Liver (tissue), 9 donors: Measurements from ENCODE around the gene SYNPO. TPM values are rescaled to one million over a fixed set of nuclear protein-coding genes. Genes with fewer than 3 reads are reported as not detected.
A peak's percentile ranks its signal among the peaks of the same experiment; 100 is the strongest.

ENCODE experiments used
- DNase-seq: peaks from one replicate; pipeline ENCODE4 v3.0.0-alpha.2; 2017; ENCODE audit warnings: low spot score
- H3K27ac ChIP-seq, 2 donors: one replicate each; pipeline ENCODE4 v1.7.0; 2013; ENCODE audit warnings: inconsistent platforms in 2 of 2, low read length in 2 of 2, control low read depth in 1 of 2, low read depth in 1 of 2, mild to moderate bottlenecking in 1 of 2
- H3K27me3 ChIP-seq, 4 donors: one replicate each; pipeline versions ENCODE4 v1.6.1 to v1.7.0; 2013; ENCODE audit warnings: low read length in 3 of 4, inconsistent platforms in 1 of 4, mild to moderate bottlenecking in 1 of 4, moderate library complexity in 1 of 4; ENCODE audit not compliant: control insufficient read depth in 4 of 4, insufficient read depth in 4 of 4
- H3K36me3 ChIP-seq, 4 donors: one replicate each; pipeline versions ENCODE4 v1.6.1 to v1.7.0; 2013; ENCODE audit warnings: low read length in 3 of 4, mild to moderate bottlenecking in 3 of 4, low read depth in 1 of 4, moderate library complexity in 1 of 4; ENCODE audit not compliant: control insufficient read depth in 4 of 4, insufficient read depth in 3 of 4
- H3K4me1 ChIP-seq, 4 donors: one replicate each; pipeline versions ENCODE4 v1.6.1 to v1.7.0; 2013; ENCODE audit warnings: low read length in 3 of 4, mild to moderate bottlenecking in 3 of 4, moderate library complexity in 1 of 4; ENCODE audit not compliant: control insufficient read depth in 4 of 4, insufficient read depth in 4 of 4
- H3K4me3 ChIP-seq, 3 donors: one replicate each; pipeline versions ENCODE4 v1.6.1 to v1.7.0; 2013; ENCODE audit warnings: low read length in 3 of 3, control low read depth in 1 of 3, low read depth in 1 of 3, mild to moderate bottlenecking in 1 of 3
- H3K9ac ChIP-seq, 2 donors: one replicate each; pipeline ENCODE4 v1.7.0; 2013; ENCODE audit warnings: low read length in 2 of 2, mild to moderate bottlenecking in 2 of 2, moderate library complexity in 2 of 2, control low read depth in 1 of 2, low read depth in 1 of 2
- H3K9me3 ChIP-seq, 4 donors: one replicate each; pipeline versions ENCODE4 v1.6.1 to v1.7.0; 2013; ENCODE audit warnings: low read length in 3 of 4; ENCODE audit not compliant: control insufficient read depth in 4 of 4
- EGR1 ChIP-seq, 2 donors: IDR thresholded peaks; 2 replicates each; pipeline ENCODE4 v1.6.1; 2016 to 2018; ENCODE audit warnings: antibody characterized with exemption in 2 of 2, low read depth in 2 of 2
- FOXA2 ChIP-seq: IDR thresholded peaks from 2 replicates; pipeline ENCODE4 v1.6.1; 2016; ENCODE audit warnings: antibody characterized with exemption
- GABPA ChIP-seq, 2 donors: IDR thresholded peaks in 1 of 2; conservative IDR thresholded peaks in 1 of 2; 2 replicates each; pipeline ENCODE4 v1.6.1; 2016; ENCODE audit warnings: antibody characterized with exemption in 2 of 2, mild to moderate bottlenecking in 1 of 2, moderate library complexity in 1 of 2
- HNF4G ChIP-seq: IDR thresholded peaks from 2 replicates; pipeline ENCODE4 v1.6.1; 2016; ENCODE audit warnings: antibody characterized with exemption
- JUND ChIP-seq, 2 donors: IDR thresholded peaks; 2 replicates each; pipeline ENCODE4 v1.6.1; 2016; ENCODE audit warnings: antibody characterized with exemption in 2 of 2
- NR2F2 ChIP-seq: IDR thresholded peaks from 2 replicates; pipeline ENCODE4 v1.6.1; 2016; ENCODE audit warnings: antibody characterized with exemption
- RAD21 ChIP-seq, 2 donors: IDR thresholded peaks; 2 replicates each; pipeline ENCODE4 v1.6.1; 2016; ENCODE audit warnings: antibody characterized with exemption in 2 of 2, mild to moderate bottlenecking in 2 of 2
- TAF1 ChIP-seq: conservative IDR thresholded peaks from 2 replicates; pipeline ENCODE4 v1.6.1; 2016; ENCODE audit warnings: antibody characterized with exemption, mild to moderate bottlenecking
- WGBS: extraction: QIAGEN DNeasy Blood & Tissue Kit; methylation state at CpG from one replicate; pipeline ENCODE4 v1.1.7; 2013; 5-methylcytosine and 5-hydroxymethylcytosine counted together
- polyA plus RNA-seq, 2 donors: library from polyadenylated mRNA; stranded (reverse) in 1 of 2; unstranded in 1 of 2; fragments of 200-250 nt in 1 of 2; fragments of >200 nt in 1 of 2; fragmentation: Nextera tagmentation in 1 of 2; extraction: Ambion mirVana in 1 of 2; gene quantifications; one replicate each; pipeline versions ENCODE4 v1.2.1 to v1.2.3, GENCODE V29; 2013 to 2015
- total RNA-seq, 2 donors: library from RNA; depleted of rRNA; stranded (reverse); fragments of >200 nt; gene quantifications; one replicate each; pipeline ENCODE4 v1.2.3, GENCODE V29; 2014
- TF ChIP-seq, protein P1 (sequence below): fragments of 150-350 bp; IDR thresholded peaks from 2 replicates; pipeline ENCODE4 v1.5.1; 2017; ENCODE audit warnings: improper control_type of control experiment, low read depth, low read length; ENCODE audit not compliant: missing input control
- TF ChIP-seq, protein P2 (sequence below): IDR thresholded peaks from 2 replicates; pipeline ENCODE4 v1.6.1; 2016; ENCODE audit warnings: antibody characterized with exemption
- TF ChIP-seq, protein P3 (sequence below): IDR thresholded peaks from 2 replicates; pipeline ENCODE4 v1.6.1; 2016; ENCODE audit warnings: antibody characterized with exemption
- TF ChIP-seq, protein P4 (sequence below): IDR thresholded peaks from 2 replicates; pipeline ENCODE4 v1.6.1; 2016; ENCODE audit warnings: antibody characterized with exemption
- donor health status: healthy.
- donor health status: healthy.
- donor health status: healthy.
- donor health status: healthy.
- donor health status: healthy.

SYNPO gene
- total and polyA plus RNA-seq, 4 donors, result 1.1 to 36.6 (median 10.7) TPM

DNA sequence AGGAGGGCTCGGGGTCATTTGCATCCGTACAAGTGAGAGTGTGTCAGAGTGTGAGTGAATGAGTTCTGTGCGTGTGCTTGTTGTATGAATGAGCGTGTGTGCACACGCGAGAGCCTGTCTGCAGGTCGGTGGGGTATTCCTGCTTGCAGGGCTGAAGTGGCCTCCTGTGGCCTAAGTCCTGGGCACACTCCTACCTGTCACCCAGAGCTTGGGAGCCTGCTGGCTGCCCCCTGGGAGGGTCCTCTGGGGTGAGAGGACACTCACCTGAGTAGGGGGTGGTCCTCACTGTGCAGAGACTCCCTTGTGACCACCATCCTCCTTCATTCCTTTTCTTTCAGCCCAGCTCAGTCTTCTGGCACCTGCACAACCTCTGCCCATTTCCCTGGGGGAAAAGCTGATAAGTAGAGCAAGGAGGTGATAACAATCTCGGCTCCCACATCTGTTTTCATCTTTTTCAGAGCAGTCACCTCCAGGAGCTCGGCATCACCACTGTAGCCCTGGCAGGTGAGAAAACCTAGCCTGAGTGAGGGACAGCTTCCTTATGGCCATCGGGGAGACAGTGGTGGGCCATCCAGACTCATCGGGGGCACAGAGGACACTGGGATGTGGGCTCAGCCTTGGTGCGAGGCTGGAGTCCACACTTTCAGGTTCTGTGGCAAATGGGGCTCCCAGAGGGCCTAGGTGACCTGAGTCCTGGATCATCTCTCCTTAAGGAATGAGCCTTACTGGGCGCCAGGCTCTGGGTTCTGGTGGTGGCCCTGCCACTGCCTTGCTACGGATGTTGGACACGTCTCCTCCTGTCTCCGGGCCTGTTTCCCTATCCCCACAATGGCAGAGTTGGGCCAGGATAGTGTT is 38.7 kb upstream of the SYNPO start:
- DNase-seq, result no peak
- TF ChIP-seq, protein P1, sequence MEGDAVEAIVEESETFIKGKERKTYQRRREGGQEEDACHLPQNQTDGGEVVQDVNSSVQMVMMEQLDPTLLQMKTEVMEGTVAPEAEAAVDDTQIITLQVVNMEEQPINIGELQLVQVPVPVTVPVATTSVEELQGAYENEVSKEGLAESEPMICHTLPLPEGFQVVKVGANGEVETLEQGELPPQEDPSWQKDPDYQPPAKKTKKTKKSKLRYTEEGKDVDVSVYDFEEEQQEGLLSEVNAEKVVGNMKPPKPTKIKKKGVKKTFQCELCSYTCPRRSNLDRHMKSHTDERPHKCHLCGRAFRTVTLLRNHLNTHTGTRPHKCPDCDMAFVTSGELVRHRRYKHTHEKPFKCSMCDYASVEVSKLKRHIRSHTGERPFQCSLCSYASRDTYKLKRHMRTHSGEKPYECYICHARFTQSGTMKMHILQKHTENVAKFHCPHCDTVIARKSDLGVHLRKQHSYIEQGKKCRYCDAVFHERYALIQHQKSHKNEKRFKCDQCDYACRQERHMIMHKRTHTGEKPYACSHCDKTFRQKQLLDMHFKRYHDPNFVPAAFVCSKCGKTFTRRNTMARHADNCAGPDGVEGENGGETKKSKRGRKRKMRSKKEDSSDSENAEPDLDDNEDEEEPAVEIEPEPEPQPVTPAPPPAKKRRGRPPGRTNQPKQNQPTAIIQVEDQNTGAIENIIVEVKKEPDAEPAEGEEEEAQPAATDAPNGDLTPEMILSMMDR, result no peak
- TF ChIP-seq FOXA2, result no peak
- Histone ChIP-seq H3K27me3 (no peaks in the 10 kb centered on the region), H3K9ac (no peak overlapping the region), H3K9me3 (no peaks in the 10 kb centered on the region), H3K27ac (no peak overlapping the region), H3K4me1 (peaks cover 0 to 14% (median 9%) of the 10 kb centered on the region in 4 donors), H3K4me3 (no peak overlapping the region), H3K36me3 (no peaks in the 10 kb centered on the region)
- WGBS, result 89% methylated on average over 16 of the region's 16 CpGs

DNA sequence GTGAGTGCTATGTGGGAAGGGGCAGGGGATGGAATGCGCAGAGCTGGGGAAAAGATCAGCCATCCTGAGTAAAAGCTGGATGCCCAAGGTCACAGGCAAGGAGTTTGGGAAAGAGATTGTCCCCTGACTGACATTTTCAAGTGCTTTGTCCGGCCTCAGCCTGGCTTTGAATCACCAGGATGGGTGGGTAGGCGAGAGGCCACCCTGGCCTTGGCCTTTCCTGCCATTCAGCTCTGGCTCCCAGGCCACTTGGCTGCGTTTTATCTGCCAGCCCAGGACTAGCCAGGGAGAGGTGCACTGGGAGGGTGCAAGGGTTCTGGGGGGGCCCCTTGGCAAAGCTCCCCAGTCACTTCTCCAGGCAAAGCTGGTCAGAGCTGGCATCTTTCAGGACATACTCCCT is 37.4 kb upstream of the SYNPO start:
- peaks cover 0 to 14% (median 9%) of the 10 kb centered on the region in 4 donors for H3K4me1 ChIP-seq
- H3K9ac ChIP-seq, result no peak overlapping the region
- DNase-seq, result no peak
- H3K4me3 ChIP-seq, result no peak overlapping the region
- no peaks in the 10 kb centered on the region for H3K9me3 ChIP-seq
- H3K27me3 ChIP-seq, result no peaks in the 10 kb centered on the region
- no peaks in the 10 kb centered on the region for H3K36me3 ChIP-seq
- no peak overlapping the region for H3K27ac ChIP-seq
- TF ChIP-seq JUND (IDR thresholded peaks at IDR 0.05) (no peak), NR2F2 (peak; percentile 67)
- 88% methylated on average over 4 of the region's 4 CpGs for WGBS

DNA sequence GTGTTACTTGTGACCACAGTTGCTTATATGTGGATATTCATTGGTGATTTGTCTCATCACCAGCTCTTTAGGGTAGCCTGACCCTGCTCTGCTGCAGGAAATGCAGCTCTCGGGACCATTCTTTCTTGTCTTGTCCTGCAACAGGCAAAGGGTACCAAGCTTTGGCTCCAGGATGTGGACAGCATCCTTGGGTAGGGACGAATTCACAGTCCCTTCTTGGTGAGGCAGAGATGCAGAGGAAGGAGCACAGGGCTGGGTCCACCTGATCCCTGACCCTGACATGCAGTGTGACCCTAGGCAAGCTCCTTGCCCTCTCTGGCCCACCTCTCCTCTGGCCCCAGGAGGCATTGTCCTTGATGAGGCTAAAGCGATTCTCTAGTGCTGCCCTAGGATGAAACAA is 37.0 kb upstream of the SYNPO start:
- Histone ChIP-seq H3K27me3 (no peaks in the 10 kb centered on the region), H3K9ac (no peak overlapping the region), H3K4me1 (peaks cover 0 to 14% (median 9%) of the 10 kb centered on the region in 4 donors), H3K4me3 (no peak overlapping the region), H3K27ac (no peak overlapping the region), H3K36me3 (no peaks in the 10 kb centered on the region), H3K9me3 (no peaks in the 10 kb centered on the region)
- WGBS, result 88% methylated on average over 3 of the region's 3 CpGs
- TF ChIP-seq, protein P1, result no peak
- TF ChIP-seq RAD21 (IDR thresholded peaks at IDR 0.05) (no peak), HNF4G (no peak), NR2F2 (no peak), TAF1 (no peak), GABPA (IDR thresholded peaks at IDR 0.05 in 1 of 2, conservative IDR thresholded peaks at IDR 0.05 in 1 of 2) (no peak), EGR1 (IDR thresholded peaks at IDR 0.05; ENCODE audit: low read depth in 2 of 2) (no peak)
- TF ChIP-seq, protein P2, sequence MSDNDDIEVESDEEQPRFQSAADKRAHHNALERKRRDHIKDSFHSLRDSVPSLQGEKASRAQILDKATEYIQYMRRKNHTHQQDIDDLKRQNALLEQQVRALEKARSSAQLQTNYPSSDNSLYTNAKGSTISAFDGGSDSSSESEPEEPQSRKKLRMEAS, result no peak
- TF ChIP-seq, protein P3, sequence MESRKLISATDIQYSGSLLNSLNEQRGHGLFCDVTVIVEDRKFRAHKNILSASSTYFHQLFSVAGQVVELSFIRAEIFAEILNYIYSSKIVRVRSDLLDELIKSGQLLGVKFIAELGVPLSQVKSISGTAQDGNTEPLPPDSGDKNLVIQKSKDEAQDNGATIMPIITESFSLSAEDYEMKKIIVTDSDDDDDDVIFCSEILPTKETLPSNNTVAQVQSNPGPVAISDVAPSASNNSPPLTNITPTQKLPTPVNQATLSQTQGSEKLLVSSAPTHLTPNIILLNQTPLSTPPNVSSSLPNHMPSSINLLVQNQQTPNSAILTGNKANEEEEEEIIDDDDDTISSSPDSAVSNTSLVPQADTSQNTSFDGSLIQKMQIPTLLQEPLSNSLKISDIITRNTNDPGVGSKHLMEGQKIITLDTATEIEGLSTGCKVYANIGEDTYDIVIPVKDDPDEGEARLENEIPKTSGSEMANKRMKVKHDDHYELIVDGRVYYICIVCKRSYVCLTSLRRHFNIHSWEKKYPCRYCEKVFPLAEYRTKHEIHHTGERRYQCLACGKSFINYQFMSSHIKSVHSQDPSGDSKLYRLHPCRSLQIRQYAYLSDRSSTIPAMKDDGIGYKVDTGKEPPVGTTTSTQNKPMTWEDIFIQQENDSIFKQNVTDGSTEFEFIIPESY, result no peak
- TF ChIP-seq, protein P4, sequence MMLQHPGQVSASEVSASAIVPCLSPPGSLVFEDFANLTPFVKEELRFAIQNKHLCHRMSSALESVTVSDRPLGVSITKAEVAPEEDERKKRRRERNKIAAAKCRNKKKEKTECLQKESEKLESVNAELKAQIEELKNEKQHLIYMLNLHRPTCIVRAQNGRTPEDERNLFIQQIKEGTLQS, result no peak
- no peak for DNase-seq
